Activated CD8-positive, alpha-beta memory T cell treated with anti-CD3 and anti-CD28 coated beads, Interleukin-2, amount 50 U/mL, for 1 hour (primary cell): ENCODE data around the gene ZEB2.

ENCODE experiments used
- DNase-seq: peaks from one replicate; pipeline ENCODE4 v3.0.0-alpha.2; 2020; ENCODE audit errors: extremely low read depth

The ZEB2 gene

GRCh38 chr2:144495227-144496091 is 24.5 kb downstream of the ZEB2 start:
- DNase-seq: no peak

GRCh38 chr2:144493027-144493809 is 26.7 kb downstream of the ZEB2 start:
- DNase-seq: no peak

DNA sequence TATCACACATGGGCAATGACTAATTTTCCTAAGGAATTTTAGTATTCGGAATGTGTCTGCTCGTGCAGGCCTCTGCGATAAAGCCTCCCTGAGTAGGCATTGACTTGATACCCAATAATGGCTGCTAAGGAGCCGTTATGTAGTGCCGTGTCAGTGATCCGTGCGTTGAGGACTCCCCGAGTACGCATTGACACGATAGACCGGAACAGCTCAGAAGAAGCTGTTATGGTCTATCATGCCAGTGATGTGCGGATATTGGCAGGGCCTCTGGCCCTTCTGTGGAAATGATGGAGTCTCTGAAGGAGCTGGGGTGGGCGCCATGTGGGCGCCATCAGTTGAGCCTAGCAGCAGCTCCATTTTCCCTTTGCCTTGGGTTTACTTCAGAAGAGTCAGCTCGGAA is 29.1 kb downstream of the ZEB2 start:
- DNase-seq: no peak

GRCh38 chr2:144490017-144490416 is 29.9 kb downstream of the ZEB2 start:
- DNase-seq: no peak

DNA sequence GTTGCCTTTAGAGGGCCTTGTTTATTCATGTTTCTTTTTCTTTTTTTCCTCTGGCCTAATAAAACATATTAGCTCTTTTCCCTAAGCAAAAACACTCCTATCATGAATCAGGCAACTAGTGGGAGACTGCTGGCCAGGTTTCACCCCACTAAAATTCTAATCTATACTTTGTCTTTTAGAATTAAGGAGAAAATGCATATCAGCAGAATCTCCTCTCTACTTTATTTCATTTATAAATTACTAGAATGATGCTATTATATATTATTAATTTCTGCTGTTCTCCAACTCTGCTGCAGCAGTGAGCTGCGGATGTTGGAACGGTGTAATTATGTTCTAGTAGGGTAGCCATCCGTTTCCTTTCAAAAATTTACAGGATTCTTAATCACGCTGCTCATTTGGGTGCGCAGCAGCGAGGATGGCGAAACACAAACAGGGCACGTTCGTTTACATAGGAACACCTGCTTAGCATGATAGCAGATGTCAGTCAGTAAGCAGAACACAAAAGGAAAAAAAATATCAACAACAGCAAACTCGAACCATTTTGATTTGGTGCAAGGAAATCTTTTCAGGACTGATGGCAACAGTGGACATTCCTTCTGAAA is 30.5 kb downstream of the ZEB2 start:
- DNase-seq: no peak

DNA sequence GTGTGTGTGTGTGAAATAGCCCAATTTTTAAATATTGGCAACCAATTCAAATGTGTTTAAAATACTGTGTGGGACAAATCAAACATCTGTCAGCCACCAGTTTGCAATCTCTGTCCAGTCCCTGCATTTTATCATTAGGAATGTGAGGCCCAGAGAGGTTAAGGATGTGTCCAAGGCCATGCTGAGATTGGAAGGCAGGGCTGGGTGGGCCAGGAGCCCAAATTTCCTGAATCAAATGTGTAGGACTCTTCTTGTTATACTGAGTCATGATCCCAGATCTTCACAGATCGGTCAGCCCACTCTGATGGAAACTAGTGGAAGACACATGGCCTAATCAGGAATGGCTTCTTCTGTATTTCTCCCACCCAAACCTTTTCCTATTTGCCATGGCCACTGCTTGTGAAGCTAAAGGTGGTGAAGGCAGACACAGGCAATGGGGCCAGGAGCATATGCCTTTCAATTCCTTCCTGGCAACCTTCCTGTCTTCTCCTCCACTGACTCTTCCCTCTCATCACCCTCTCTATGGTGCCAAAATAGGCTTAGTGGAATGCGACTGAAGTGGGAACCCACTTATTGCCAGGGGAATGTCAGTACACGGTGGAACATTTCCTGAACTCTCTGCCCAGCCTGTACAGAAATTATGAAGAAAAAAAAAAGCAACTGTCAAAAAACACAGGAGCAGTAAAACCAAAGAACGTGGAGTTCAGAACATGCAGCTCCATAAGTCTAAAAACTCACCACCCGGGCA is 35.5 kb downstream of the ZEB2 start:
- DNase-seq: no peak

DNA sequence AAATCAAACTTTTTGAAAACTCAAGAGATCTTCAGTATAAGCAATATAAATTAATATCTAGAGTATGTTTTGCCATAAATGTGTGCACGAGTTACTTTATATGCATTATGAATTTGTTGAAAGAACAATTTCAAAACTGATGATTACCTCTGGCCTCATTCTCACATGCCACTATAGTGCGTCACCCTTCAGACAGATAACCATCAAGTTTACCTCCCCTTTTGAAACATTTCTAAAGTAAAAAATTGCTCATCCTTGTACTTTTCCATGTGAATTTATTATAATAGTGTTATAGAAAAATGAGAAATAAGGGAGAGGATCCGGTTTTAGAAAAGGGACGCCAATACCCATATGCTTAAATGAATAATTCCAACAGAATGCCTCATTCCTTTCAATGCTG is 38.3 kb downstream of the ZEB2 start:
- no peak for DNase-seq

DNA sequence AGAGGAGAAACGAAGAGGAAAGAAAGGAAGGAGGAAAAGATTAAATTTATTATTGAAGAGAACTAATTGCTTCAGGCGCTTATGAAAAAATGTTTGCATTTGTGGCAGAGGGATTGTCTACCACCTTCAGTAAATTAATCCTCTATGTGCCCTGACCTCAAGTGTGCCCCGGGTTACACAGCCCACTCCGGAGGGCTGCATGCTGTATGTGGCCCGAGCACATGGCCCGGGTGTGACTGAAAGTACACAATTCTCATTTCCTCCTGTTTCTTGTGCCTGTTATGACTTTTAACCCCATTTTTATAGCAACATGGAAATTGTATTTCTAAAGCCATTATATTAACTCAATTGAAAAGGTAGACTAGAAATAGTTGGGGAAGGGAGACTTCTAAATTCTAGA is 38.8 kb downstream of the ZEB2 start:
- DNase-seq: no peak

- DNase-seq: no peak
These were observed 39.6 kb downstream of the ZEB2 start for GRCh38 chr2:144480285-144480684.

DNA sequence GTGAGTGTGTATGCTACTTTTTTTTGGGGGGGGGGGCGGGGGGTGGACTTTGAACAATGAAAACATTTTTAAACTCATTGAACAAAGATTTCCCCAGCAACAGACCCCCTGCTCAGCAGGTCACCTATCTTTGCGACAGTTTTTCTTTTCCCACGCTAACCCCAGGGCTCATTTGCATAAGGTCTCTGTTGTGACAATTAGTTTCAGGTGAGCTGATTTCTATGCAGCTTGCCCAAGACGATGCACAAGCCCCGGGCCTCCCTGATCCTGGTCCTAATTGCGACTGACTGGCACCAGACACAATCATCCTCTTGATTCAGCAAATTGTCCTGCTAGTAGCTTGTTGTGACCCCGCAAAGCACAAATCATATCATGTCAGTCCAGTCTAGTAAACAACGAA is 40.3 kb downstream of the ZEB2 start:
- no peak for DNase-seq

DNA sequence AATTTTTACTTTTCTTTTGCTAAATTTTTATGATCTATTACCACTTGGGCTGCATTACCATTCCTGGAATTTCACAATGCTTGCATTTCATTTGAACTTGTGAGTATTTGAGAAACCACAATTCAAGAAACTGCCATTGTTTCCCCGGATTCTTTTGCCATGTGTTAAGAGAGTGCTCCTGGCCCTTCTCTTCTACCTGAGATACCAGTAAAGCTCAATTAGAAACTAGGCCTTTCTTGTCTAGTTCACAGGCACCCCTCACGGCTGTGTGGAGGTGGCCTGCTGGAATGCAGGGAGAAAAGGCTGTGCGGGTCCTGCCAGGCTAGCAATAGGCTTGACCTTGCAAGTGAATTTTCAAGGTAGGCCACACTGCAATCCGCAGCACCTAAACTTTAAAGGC is 40.8 kb downstream of the ZEB2 start:
- DNase-seq: no peak

DNA sequence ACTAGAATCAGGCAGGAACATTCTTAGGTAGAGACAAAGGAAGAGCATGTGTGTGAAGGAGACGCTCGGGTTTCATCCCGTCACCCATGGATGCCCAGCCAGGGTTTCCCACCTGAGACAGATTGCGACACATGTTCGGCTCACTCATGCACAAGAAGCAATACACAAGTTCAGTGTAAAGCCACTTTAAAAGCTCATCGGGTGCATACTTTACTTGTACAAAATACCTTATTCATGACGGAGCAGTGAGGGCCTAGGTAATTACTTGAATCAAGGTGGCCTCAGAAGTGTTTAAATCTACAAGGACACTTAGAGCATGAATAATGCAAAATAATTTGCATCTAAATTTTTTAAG is 42.0 kb downstream of the ZEB2 start:
- no peak for DNase-seq

DNA sequence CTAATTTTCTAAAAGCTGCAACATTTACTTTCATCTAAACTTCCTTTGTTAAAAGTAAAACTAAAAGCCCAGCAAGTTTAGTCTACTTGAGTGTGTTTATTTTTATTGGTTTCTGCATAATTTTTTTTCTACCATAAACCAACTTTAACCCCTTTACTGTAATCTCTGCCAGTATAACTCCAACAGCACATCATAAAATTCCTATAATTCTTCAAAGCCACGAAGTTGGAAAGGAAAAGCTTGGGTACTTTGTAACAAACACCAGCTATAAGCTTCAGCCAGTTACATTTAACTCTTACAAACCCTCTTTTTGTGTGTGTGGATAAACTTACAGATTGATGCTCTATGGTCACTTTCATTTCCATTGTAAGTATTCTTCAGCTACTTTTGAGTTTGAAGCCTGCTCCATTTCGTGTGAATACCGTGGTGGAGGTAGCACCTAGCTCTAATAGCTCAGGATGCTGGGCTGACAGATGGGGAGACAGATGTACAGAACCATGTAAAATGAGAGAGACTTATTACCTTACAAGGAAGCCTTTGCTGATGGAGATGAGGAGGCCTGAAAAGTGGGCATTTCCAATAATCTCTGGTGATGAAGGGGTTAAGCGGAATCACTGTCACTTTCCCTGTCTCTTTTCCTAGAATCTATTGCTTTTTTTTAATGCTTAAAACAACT is 42.5 kb downstream of the ZEB2 start:
- no peak for DNase-seq

GRCh38 chr2:144476682-144477081 is 43.2 kb downstream of the ZEB2 start:
- no peak for DNase-seq

DNA sequence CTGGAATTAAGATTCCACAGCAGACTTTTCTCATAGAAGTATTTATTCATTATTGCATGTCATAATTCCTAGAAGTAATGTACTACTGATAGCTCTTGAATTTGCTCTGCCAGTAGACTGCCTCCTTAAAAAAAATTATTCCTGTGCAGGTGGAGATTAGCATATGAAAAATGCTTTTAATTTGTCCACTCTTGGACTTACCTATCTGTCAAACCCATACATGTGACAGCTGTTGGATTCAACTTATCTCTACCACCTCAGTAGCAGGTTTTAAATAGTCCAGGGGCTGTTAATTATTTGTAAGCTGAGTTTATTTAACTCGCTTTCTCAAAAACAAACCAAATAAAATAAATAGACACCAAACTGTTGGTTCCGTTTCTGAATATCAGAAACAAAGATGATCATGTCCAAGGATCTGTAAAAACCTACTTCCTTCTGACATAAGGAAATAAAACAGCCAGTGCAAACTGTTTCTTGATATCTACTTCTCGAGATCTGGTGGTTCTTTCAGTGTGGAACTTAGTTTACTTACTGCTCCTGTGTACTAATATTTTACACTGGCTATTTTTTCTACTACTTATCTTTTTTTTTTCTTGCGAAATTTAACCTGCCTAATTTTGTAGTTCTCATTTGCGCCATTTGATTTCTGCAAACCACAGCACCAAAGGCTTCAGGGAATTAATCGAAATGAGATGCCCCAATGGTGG is 44.2 kb downstream of the ZEB2 start:
- DNase-seq: no peak

DNA sequence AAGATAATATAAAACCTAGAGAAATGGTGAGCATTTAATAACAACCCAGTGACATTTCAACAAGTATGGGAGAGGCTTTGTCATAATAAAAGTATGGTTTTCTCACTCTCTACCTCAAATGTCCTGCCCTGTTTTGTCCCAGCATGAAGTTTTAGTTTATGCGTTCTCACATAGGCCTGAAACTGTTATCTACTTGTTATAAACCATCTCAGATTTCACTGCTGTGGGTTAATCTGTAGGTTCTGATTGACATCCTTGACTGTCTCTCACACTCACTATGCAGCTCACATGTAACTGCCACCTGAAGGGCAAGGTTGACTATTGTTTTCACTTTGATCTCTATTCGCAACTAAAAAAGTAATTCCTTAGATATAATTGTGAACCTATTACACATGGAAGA is 44.9 kb downstream of the ZEB2 start:
- no peak for DNase-seq

GRCh38 chr2:144474017-144474416 is 45.9 kb downstream of the ZEB2 start:
- no peak for DNase-seq

- DNase-seq: no peak
These were observed 47.0 kb downstream of the ZEB2 start for GRCh38 chr2:144472911-144473310.

- DNase-seq: no peak
These were observed 47.9 kb downstream of the ZEB2 start for GRCh38 chr2:144472046-144472412.

- no peak for DNase-seq
These were observed 48.4 kb downstream of the ZEB2 start for GRCh38 chr2:144471305-144472045.
